Vagina (tissue), 2 donors: ENCODE results near the gene ARID1B.

Source experiments
- POLR2A ChIP-seq, 2 donors: fragments of 450-650 bp; IDR thresholded peaks; one replicate each; pipeline ENCODE4 v1.6.1; 2017; ENCODE audit warnings: antibody characterized with exemption in 2 of 2, mild to moderate bottlenecking in 2 of 2, moderate library complexity in 2 of 2
- POLR2AphosphoS5 ChIP-seq, 2 donors: sonication (generic); formaldehyde crosslinking; IDR thresholded peaks; one replicate each; pipeline ENCODE4 v1.9.0; 2017; ENCODE audit warnings: antibody characterized with exemption in 2 of 2, mild to moderate bottlenecking in 2 of 2, low read depth in 1 of 2; ENCODE audit not compliant: insufficient read depth in 1 of 2
- TF ChIP-seq, protein P1 (sequence below), 3 experiments: fragments of 450-650 bp in 2 of 3; fragments of 200-600 bp in 1 of 3; sonication (generic) in 1 of 3; IDR thresholded peaks; one replicate each; pipeline ENCODE4 v1.5.1; 2017 to 2019; ENCODE audit warnings: antibody characterized with exemption in 3 of 3, mild to moderate bottlenecking in 2 of 3, moderate library complexity in 2 of 3

DNA sequence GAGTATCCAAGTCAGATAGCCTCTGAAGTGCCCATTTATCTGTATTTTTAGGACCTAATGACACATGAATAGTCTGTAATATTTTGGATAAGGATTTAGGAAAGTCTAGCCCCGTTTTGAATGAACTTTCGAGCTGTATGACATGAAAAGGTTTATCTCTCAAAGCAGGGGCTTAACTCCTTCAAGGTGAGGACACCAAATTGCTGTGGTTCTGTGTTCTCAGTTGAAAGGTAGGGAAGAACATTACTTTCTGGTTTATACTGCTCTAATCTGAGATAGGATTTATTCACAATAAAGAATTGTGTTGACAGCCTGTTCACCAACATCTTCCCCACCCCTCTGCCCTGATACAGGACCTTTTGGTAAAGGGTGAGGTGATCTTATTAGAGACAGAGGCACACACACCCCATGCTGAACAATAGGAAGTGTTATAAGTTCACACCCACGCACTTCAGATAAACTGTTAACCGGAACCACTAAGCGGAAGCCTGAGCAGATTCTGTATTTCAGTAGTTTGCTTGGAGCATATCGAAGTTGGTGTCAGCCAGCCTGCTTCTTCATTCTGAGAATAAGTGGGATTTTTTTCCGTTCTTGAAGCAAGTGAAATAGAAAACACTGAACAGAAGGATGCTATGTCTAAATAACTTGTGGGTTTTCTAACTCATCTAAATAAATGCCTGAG, 322.9 kb downstream of the ARID1B start:
- TF ChIP-seq, protein P1, sequence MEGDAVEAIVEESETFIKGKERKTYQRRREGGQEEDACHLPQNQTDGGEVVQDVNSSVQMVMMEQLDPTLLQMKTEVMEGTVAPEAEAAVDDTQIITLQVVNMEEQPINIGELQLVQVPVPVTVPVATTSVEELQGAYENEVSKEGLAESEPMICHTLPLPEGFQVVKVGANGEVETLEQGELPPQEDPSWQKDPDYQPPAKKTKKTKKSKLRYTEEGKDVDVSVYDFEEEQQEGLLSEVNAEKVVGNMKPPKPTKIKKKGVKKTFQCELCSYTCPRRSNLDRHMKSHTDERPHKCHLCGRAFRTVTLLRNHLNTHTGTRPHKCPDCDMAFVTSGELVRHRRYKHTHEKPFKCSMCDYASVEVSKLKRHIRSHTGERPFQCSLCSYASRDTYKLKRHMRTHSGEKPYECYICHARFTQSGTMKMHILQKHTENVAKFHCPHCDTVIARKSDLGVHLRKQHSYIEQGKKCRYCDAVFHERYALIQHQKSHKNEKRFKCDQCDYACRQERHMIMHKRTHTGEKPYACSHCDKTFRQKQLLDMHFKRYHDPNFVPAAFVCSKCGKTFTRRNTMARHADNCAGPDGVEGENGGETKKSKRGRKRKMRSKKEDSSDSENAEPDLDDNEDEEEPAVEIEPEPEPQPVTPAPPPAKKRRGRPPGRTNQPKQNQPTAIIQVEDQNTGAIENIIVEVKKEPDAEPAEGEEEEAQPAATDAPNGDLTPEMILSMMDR (IDR thresholded peaks at IDR 0.05) = no peak
- TF ChIP-seq POLR2A (IDR thresholded peaks at IDR 0.05) = no peak
- TF ChIP-seq POLR2AphosphoS5 (IDR thresholded peaks at IDR 0.05; ENCODE audit: insufficient read depth in 1 of 2, low read depth in 1 of 2) = no peak
